ENCODE data around the gene ZNF174.

Gene ZNF174

GRCh38 chr16:3444032-3444388, 43.0 kb downstream of the ZNF174 start:
- peak; percentile 60 for DNase-seq

- peak; percentile 14 for DNase-seq
These were observed 53.1 kb downstream of the ZNF174 start for GRCh38 chr16:3454093-3454492.

- peak; percentile 17 for DNase-seq
These were observed 53.7 kb downstream of the ZNF174 start for GRCh38 chr16:3454631-3455147.

GRCh38 chr16:3457434-3458252, 56.6 kb downstream of the ZNF174 start:
- peak; percentile 90 for DNase-seq

GRCh38 chr16:3458278-3458851, 57.4 kb downstream of the ZNF174 start:
- DNase-seq: peak; percentile 39

GRCh38 chr16:3458852-3459361, 57.9 kb downstream of the ZNF174 start:
- no peak for DNase-seq
